AG08396 (cell line): Measurements from ENCODE around the gene DNTTIP2.
"Not testable (repeated sequence)": the region's sequence is repeated elsewhere in the genome, so short reads cannot be mapped to it uniquely, and the experiment has no call there.

Experiments used
- DNase-seq: peaks from one replicate; pipeline ENCODE4 v3.0.0; 2012; ENCODE audit warnings: low spot score, mixed read lengths

Gene DNTTIP2

DNA sequence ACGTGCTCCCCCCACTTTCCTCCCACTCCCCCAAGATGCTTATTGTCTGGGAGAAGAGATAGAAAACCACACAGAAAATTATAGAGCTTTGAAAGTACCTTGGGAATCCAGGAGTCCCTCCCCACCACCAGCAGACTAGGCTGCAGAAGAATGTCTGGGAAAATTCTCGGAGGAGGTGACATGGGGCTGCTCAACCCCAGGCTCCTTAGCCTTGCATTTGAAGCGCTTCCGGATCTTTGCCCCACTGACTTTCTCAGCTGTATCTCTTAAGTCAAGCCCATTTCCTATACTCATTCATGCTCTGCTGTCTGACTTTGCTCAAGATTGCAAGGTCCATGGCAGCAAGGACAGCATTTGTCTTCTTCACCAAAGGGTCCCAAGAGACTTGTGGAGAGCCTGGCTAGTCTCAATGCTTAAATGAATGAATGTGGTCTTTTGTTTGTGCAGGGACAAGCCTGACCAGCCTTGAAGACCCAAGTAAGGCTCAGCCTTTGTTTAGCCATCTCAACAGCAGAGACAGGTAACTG lies 38.0 kb downstream of the DNTTIP2 start:
- DNase-seq, result no peak

DNA sequence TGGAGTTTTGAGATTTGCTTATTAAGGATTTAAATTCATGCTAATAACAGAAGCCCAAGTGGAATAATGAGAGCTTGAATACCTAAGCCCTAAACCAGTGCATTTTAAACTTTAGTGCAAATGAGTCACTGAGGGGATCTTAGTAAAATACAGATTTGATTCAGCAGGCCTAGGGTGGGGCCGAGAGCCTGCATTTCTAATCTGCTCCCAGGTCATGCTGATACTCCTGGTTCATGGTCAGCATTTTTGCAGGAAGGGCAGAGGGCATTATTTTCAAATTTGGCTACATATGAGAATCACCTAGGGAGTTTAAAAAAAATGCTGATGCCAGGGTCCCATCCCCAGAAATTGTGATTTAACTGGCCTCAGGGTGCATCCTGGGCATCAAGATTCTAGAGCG lies 39.3 kb downstream of the DNTTIP2 start:
- no peak for DNase-seq

DNA sequence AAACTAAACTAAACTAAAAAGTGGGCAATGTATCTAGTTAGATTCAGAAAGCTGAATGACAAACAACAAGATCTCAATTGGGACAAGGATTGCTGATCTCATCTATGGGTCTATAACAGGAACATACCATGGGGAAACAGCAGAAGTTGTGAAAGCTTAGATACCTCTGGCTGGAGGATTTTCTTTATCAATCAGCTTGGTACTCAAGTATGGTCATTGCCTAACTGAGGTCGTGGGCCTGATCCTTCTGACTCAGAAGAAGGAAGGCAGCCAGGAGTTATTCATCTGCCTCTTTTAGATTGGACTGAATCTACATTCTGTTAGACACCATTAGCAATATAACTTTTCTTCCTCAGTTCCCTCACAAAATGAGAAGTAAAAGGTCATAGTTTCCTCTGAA lies 39.7 kb downstream of the DNTTIP2 start:
- peak; percentile 75 for DNase-seq

DNA sequence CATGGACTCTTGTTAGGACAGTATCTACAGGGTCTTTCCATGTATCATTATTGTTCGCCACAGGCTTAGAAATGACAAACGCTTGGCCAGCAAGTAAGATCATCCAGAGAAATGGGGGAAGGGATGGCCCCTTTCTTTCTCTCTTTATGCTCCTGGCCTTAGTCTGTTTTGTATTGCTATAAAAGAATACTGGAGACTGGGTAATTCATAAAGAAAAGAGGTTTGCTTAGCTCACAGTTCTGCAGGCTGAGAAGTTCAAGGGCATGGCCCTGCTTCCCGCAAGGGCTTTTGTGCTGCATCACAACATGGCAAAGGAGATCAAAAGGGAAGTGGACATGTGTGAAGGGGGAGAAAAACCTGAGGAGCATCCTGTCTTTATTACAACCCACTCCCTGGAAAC lies 41.0 kb downstream of the DNTTIP2 start:
- no peak for DNase-seq

DNA sequence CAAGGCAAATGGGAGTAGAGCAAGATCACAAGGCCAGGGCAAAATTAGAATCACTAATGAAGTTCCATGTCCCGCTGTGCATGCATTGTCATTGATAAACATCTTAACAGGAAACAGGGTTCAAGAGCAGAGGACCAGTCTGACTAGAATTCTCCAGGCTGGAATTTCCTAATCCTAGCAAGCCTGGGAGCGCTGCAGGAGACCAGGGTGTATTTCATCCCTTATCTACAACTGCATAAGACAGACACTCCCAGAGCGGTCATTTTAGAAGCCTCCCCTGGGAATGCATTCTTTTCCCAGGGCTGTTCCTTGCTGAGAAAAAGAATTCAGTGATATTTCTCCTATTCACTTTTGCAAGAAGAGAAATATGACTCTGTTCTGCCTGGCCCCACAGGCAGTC lies 45.7 kb downstream of the DNTTIP2 start:
- DNase-seq, result not testable (repeated sequence)

DNA sequence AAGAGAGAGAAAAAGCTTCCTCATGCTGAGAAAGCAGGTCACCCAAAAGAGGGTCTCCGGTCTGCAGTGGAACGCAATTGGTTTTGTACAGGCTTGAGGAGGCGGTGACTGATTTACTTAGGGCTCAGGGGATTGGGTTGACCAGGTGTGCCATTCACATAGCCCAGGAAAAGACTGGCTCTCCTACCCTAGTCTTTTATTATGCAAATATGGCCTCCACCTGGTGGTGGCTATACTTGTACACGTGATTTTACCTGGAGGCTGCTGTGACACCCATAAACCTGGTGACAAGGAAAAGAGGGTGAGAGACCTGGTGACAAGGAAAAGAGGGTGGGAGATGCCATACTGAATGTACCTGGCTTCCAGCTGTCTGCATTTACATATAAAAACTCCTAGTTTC lies 49.9 kb downstream of the DNTTIP2 start:
- DNase-seq, result no peak

DNA sequence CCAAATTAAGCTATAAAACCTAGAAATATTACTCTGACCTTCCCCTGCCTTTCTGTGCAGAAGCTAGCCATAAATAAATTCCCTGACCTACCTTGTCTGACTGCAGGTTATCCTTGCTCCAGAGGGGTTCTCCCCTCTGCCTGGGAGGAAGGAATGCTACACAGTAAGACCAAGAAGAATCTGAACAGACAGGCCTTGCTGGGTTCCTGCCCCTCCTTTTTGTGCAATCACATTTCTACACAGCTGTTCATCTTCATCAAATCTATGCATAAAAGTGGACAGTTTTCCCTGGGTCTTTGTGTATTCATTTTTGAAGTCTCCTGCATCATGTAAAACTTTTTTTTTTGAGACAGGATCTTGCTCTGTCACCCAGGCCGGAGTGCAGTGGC lies 50.6 kb downstream of the DNTTIP2 start:
- DNase-seq, result no peak

DNA sequence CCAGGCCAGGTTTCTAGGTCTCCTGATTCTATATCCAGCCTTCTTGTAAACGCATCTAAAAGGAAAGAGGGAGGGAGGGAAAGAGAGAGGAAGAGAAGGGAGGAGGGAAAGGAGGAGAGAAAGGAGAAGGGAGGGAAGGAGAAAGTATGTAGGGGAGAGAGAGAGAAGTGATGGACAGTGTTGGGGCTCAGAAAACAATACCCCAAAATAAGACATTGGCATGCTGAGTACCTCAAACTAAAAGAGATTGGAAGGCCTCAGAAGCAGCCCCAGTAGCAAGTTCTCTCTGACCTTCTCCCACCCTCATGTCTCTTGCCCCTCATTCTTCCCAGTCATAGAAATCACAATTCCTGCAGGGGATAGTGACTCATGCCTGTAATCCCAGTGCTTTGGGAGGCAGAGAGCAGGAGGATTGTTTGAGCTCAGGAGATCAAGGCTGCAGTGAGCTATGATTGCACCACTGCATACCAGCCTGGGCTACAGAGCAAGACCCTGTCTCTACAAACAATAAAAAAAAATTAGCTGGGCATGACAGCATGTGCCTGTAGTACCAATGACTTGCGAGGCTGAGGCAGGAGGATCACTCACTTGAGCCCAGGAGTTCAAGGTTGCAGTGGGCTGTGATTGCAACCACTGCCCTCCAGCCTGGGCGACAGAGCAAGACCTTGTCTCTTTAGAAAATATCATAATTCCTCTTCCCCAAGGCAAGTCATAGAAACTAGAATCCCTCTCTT lies 51.2 kb downstream of the DNTTIP2 start:
- DNase-seq, result no peak

DNA sequence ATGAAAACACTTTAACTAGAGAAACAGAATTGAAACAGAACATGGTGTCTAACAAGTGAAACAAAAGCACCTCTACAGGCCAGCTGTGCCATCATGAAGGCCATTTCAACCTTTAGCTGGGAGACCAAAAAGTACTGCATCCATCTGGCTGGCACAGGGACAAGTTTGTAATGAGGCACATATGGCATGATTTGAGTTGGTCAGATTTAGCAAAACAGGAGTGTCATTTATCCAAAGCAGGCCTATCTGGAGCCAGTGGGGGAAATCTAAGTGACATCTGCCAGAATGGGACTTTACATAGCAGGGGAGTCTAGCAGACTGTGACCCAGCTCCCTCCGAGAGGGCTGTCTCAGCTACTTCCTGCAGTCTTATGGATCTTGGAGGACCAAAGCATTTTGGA lies 51.9 kb downstream of the DNTTIP2 start:
- DNase-seq, result no peak

DNA sequence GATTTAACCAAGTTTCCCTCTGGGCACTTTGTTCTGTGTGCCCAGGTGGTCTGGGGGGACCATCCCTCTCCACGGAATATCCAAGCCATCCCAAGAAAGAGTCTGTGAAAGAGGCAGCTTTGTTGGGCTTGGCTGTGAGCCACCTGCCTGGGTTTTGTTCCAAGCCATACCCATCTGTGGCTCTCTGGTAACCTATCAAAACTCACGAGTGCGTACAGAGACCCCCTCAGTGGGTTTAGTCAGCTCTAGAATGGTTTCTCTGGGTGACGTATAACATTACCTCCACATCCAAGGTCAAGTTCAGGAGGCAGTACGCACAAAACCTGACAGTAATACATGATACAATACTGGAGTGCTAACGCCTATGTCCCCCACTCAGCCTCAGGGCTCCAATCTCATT lies 54.2 kb downstream of the DNTTIP2 start:
- no peak for DNase-seq

DNA sequence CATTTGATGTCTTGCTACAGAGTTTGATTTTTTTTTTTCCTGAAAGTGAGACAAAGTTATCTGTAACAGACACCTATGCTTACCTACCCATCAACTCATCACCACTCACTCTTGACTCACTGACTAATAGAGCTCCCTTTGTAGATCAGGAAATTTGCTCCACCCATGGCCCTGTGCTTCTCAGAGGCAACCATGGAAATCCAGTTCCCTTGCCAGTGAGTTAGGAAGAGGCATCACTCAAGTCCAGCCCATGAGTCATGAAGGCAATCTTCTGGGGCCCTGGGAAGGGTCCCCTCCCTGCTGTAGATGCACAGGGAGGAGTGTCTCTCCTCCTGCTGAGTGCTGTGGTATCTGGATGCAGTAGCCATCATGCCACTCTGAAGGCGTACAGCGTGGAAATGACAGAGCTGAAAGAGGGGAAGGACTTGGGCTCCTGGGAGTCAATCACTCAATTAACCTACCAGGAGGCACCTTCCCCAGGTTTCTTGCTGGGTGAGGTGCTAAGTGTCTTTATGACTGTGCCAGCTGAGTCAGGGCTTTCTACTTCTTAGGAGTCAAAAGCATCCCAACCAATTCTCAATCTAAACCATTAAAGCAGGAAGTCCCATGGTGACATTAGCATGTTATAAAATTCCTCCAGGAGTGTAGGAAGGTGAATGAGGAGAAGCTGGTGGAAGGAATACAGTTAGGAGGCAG lies 56.1 kb downstream of the DNTTIP2 start:
- no peak for DNase-seq

DNA sequence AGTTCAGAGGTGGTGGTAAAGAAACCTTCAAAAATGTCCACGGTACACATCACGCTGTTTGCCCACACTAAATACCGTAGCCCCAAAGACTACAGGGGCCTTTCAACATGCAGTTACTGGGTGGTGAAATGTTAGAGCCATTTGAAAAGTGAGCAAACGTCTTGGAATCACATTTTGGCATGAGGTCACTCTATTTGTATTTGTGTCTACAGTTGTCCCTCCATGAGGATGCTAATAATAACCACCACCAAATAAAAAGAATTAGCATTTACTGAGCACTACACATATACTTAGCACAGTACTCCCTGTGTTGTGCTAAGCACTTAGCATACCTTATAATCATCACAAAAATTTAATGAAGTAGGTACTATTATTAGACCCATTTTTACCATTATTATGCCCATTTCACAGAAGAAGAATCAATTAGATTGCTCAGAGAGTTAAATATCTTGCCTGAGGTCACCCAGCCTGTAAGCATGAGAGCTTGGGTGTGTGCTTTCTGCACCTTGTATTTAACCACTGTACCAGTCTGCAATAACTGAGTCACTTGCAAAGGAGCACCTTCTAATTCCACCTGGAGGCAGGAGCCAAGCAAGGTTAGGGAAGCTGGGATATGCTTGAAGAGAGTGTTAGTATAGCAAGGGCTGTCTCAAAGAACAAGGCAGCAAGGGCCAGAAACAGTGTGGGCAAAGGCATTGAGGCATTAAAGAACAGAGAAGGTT lies 57.4 kb downstream of the DNTTIP2 start:
- DNase-seq, result no peak

DNA sequence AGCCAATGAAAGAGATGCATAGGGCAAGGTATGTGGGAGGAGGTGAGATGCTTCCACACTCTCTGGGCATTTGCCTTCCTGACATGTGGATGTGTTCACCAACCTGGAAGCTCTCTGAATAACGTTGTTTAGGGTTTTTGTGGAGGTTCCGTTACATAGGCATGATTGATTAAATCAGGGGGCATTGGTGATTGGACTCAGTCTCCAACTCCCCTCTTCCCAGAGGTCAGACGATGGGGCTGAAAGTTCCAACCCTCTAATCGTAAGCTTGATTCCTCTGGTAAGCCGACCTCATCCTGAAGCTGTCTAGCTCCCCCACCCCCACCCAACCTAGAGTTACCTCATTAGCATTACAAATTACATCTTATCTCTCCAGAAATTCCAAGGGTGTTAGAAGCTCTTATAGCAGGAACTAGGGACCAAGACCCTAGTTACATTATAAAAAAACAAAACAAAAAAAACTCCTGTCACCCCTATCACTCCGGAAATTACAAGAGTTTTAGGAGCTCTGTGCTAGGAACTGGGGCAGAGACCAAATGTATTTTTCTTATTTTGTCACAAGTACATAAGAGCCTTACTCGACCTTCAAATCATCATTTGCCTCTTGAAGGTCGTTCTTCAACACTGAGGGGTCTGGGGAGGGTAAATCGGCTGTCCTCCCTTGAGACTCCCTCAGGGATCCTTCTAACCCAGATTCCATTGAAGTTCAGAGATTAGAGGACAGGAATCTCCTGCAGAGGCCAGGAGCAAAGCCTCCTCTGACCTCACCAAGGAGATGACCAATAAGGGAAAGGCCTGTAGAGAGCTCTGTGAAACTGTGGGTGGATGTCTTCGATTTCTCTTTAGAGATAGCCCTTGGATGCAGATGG lies 58.2 kb downstream of the DNTTIP2 start:
- no peak for DNase-seq

DNA sequence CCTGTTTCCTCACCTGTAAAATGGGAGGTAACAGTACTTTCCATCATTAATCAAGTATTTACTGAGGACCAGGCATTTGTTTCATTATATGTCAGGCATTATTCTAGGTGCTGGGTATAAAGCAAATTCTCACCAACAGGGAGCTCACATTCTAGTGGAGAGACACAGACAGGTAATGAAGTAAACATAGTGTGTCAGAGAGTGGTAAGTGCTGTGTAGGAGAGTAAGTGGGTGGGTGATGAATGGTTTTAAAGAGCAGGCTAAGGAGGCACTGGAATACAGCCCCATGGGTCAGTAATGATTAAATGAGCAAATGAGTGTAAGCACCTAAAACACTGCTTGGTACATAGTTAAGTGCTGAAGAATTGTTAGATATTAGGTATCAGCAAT lies 60.4 kb downstream of the DNTTIP2 start:
- no peak for DNase-seq

DNA sequence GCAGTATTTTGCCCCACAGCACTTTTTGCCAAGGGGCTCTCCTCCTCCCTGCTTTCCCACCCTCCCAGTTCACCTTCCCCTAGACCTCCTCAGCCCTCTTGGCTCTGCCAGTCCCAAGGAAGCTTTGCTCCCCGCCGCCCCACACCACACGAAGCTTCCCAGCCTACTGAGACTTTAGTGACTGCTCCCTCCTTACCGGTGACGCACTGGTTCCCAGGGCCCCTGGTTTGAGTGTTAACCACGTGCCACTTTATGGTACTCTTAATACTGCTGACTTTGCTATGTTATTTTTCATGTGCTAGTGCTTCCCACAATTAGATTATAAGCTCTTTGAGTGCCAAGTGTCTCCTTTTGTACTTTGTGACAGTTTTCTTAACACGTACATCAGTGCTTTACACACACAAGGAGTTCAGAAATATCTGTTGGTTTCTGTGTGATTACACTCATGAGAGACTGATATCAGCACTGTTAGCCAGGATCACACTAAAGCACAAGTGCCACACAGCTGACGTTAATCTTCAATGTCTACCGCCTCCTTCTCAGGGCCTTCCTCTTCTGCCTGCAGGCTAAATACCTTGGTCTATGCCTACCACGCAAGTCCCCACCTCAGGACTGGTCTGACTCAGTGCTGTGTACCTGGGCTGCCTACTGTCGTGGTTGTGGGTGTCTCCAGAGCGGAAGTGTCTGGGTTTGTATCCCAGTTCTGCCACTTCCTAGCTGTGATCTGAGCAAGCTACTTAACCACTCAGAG lies 61.0 kb downstream of the DNTTIP2 start:
- DNase-seq, result no peak

DNA sequence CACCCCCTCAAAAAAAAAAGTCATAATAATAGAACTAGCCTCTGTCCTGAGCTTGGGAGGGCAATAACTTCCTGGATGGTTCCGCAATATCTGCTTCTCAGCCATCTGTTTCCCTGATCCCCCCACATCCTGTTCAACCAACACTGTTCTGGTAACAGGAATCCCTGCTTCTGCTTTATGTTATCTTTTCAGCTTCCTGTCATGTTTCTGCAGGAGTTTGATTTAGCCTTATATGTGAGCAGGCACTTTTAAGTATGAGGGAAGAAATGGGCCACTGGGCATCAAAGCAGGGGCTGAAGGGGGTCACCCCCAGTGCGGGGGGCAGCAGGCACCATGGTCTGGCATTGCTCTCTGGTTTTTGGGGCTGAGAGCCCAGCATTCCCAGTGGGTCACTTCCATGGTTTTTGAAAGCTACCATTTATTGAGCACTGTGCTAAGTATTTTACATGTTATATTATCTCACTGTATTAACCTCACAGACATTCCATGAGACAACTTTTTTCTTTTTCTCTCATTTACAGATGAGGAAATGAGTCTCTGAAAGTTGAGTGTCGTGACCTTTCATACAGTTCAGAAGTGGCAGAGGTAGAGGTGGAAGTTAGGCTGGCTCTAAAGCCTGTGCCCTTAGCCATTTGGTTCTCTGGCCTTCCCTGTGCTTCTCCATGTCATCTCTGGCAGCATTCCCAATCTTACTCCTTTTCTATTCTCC lies 61.9 kb downstream of the DNTTIP2 start:
- DNase-seq, result no peak
